ENCODE measurements around the gene TUBGCP6. TPM values are rescaled to one million over a fixed set of nuclear protein-coding genes. Genes with fewer than 3 reads are reported as not detected.
A peak's percentile ranks its signal among the peaks of the same experiment; 100 is the strongest.
"Not testable (repeated sequence)": the region's sequence is repeated elsewhere in the genome, so short reads cannot be mapped to it uniquely, and the experiment has no call there.

The TUBGCP6 gene
- total RNA-seq, 1 experiment from 2014 or later: 38.6 TPM

DNA sequence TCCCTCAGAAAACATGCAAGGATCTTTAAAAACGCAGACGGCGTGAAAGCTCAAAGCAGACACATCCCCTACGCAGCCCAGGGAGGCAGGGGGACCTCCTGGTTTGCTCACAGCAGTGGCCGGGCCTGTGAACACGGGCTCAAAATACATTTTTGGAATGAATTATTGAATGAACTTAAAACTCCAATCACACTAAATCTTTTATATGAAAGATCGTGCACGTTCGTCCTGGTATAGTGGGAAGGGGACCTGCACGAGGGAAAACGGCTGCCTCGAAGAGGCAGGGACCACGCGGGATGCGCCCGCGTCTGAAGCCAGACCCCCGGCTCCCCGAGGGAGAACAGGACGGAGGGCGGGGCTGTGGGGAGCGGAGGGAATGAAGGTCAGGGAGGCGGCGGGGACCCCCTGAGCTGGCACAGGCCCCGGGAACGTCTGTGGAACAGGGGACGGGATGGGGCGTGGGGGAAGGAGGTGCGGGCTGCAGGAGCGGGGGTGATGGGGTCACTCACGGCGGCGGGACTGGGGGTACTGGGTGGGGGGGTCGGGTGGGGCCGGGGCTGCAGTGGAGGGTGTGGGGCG, 75.6 kb downstream of the TUBGCP6 start:
- peak overlapping the region; percentile 53 for H3K4me2 ChIP-seq (ENCODE audit: low read length)
- RAD21 ChIA-PET (ENCODE audit: low non-redundant PET in 1 of 2, low total read pairs in 2 of 2, uncharacterized antibody in 2 of 2, unreplicated experiment in 2 of 2): no interaction called here
- DNase-seq (ENCODE audit: low read depth, low spot score) (no peak), ATAC-seq (no peak; the same call in 1 of the 2 replicates)
- H3K4me3 ChIP-seq (replicated peaks in 1 of 2; ENCODE audit: low read depth in 1 of 2, low read length in 2 of 2): peak overlapping the region; percentile 15 to 37; a peak in 3 of 4 replicates
- H3K9ac ChIP-seq (ENCODE audit: low read length): peak overlapping the region; percentile 27; the same call in 1 of the 2 replicates
- H3K79me2 ChIP-seq (ENCODE audit: insufficient read depth, low read length): no peaks in the 10 kb centered on the region
- no peaks in the 10 kb centered on the region for H3K9me3 ChIP-seq (ENCODE audit: control insufficient read depth in 1 of 2, insufficient read depth in 1 of 2, low read depth in 1 of 2, low read length in 2 of 2)
- BruUV-seq (replicated peaks): no TSS peak
- H4K20me1 ChIP-seq (ENCODE audit: insufficient read depth): no peaks in the 10 kb centered on the region
- CTCF ChIA-PET: no interaction called here
- POLR2A ChIA-PET: no interaction called here
- TF ChIP-seq, protein P1, sequence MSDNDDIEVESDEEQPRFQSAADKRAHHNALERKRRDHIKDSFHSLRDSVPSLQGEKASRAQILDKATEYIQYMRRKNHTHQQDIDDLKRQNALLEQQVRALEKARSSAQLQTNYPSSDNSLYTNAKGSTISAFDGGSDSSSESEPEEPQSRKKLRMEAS (IDR thresholded peaks at IDR 0.05): no peak
- no peak for TF ChIP-seq CBX3 (IDR thresholded peaks at IDR 0.05; ENCODE audit: low read depth)
- TF ChIP-seq EGR1 (IDR thresholded peaks at IDR 0.05; ENCODE audit: low read depth): no peak
- TF ChIP-seq ELF1 (IDR thresholded peaks at IDR 0.05; ENCODE audit: borderline replicate concordance, low read depth): no peak
- TF ChIP-seq RAD21 (IDR thresholded peaks at IDR 0.05; ENCODE audit: low read depth): no peak
- no peak for TF ChIP-seq JUND (IDR thresholded peaks at IDR 0.05)
- TF ChIP-seq CEBPB (IDR thresholded peaks at IDR 0.05; ENCODE audit: low read depth): no peak
- TF ChIP-seq SRF (IDR thresholded peaks at IDR 0.05; ENCODE audit: low read depth): no peak
- TF ChIP-seq, protein P2, sequence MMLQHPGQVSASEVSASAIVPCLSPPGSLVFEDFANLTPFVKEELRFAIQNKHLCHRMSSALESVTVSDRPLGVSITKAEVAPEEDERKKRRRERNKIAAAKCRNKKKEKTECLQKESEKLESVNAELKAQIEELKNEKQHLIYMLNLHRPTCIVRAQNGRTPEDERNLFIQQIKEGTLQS (IDR thresholded peaks at IDR 0.05): no peak
- no peak for TF ChIP-seq ZNF274 (IDR thresholded peaks at IDR 0.05; ENCODE audit: low read depth, low read length)
- TF ChIP-seq, protein P3, sequence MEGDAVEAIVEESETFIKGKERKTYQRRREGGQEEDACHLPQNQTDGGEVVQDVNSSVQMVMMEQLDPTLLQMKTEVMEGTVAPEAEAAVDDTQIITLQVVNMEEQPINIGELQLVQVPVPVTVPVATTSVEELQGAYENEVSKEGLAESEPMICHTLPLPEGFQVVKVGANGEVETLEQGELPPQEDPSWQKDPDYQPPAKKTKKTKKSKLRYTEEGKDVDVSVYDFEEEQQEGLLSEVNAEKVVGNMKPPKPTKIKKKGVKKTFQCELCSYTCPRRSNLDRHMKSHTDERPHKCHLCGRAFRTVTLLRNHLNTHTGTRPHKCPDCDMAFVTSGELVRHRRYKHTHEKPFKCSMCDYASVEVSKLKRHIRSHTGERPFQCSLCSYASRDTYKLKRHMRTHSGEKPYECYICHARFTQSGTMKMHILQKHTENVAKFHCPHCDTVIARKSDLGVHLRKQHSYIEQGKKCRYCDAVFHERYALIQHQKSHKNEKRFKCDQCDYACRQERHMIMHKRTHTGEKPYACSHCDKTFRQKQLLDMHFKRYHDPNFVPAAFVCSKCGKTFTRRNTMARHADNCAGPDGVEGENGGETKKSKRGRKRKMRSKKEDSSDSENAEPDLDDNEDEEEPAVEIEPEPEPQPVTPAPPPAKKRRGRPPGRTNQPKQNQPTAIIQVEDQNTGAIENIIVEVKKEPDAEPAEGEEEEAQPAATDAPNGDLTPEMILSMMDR (IDR thresholded peaks at IDR 0.05 in 2 of 3, conservative IDR thresholded peaks at IDR 0.05 in 1 of 3; ENCODE audit: borderline replicate concordance in 1 of 3, insufficient read depth in 1 of 3, low read depth in 2 of 3, low read length in 2 of 3): no peak
- no peak for TF ChIP-seq TCF7L2 (IDR thresholded peaks at IDR 0.05; ENCODE audit: borderline replicate concordance, extremely low read depth, insufficient read depth, insufficient read length)
- TF ChIP-seq ZFX (IDR thresholded peaks at IDR 0.05): no peak
- TF ChIP-seq EZH2phosphoT487 (IDR thresholded peaks at IDR 0.05; ENCODE audit: borderline replicate concordance): no peak
- no peak for TF ChIP-seq POLR2A (IDR thresholded peaks at IDR 0.05; ENCODE audit: borderline replicate concordance, extremely low read depth, insufficient read depth, insufficient read length)
- no peak for TF ChIP-seq EZH2 (IDR thresholded peaks at IDR 0.05)
- H2AFZ ChIP-seq (ENCODE audit: low read depth, low read length, poor library complexity, severe bottlenecking): no peak overlapping the region
- no peaks in the 10 kb centered on the region for H3K9me2 ChIP-seq (ENCODE audit: insufficient read depth)
- H3K36me3 ChIP-seq (ENCODE audit: control insufficient read depth in 1 of 2, insufficient read depth in 2 of 2, low read length in 2 of 2): no peaks in the 10 kb centered on the region
- intact Hi-C loops (cut with micrococcal nuclease): no loop called here
- no peaks in the 10 kb centered on the region for H3K27me3 ChIP-seq (ENCODE audit: insufficient read depth, low read length)
- no peaks in the 10 kb centered on the region for H3K4me1 ChIP-seq (ENCODE audit: control insufficient read depth in 1 of 2, insufficient read depth in 2 of 2, low read length in 2 of 2)
- H3K27ac ChIP-seq (ENCODE audit: low read depth, low read length): no peak overlapping the region

DNA sequence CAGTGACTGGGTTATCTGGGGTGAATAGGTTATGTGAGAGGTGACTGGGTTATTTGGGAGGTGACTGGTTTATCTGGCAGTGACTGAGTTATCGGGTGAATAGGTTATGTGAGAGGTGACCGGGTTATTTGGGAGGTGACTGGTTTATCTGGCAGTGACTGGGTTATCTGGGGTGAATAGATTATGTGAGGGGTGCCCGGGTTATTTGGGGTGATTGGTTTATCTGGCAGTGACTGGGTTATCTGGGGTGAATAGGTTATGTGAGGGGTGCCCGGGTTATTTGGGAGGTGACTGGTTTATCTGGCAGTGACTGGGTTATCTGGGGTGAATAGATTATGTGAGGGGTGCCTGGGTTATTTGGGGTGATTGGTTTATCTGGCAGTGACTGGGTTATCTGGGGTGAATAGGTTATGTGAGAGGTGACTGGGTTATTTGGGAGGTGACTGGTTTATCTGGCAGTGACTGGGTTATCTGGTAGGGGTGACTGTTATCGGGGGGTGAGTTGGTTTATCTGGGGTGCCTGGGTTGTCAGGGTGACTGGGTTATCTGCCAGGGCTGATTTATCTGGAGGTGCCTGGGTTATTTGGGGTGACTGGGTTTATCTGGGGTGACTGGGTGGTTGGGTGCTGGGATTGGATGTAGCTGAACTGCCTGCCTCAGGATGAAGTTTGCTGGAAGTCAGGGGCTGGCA, 76.2 kb downstream of the TUBGCP6 start:
- BruUV-seq (replicated peaks); H3K4me2 ChIP-seq (ENCODE audit: low read length); H3K9me2 ChIP-seq (ENCODE audit: insufficient read depth); POLR2A ChIA-PET; DNase-seq (ENCODE audit: low read depth, low spot score); ATAC-seq; H3K4me3 ChIP-seq (replicated peaks in 1 of 2; ENCODE audit: low read depth in 1 of 2, low read length in 2 of 2); H3K36me3 ChIP-seq (ENCODE audit: control insufficient read depth in 1 of 2, insufficient read depth in 2 of 2, low read length in 2 of 2); H3K4me1 ChIP-seq (ENCODE audit: control insufficient read depth in 1 of 2, insufficient read depth in 2 of 2, low read length in 2 of 2); H4K20me1 ChIP-seq (ENCODE audit: insufficient read depth); H3K9me3 ChIP-seq (ENCODE audit: control insufficient read depth in 1 of 2, insufficient read depth in 1 of 2, low read depth in 1 of 2, low read length in 2 of 2); intact Hi-C loops (cut with micrococcal nuclease); H3K27me3 ChIP-seq (ENCODE audit: insufficient read depth, low read length); RAD21 ChIA-PET (ENCODE audit: low non-redundant PET in 1 of 2, low total read pairs in 2 of 2, uncharacterized antibody in 2 of 2, unreplicated experiment in 2 of 2); H3K27ac ChIP-seq (ENCODE audit: low read depth, low read length); H2AFZ ChIP-seq (ENCODE audit: low read depth, low read length, poor library complexity, severe bottlenecking); H3K9ac ChIP-seq (ENCODE audit: low read length); H3K79me2 ChIP-seq (ENCODE audit: insufficient read depth, low read length); CTCF ChIA-PET: not testable (repeated sequence)

Measured in HCT116 (cell line).